H1 (cell line): ENCODE data around the gene AGAP1. TPM values are rescaled to one million over a fixed set of nuclear protein-coding genes. Genes with fewer than 3 reads are reported as not detected.

Experiments used
- ASH2L ChIP-seq: fragments of 200-600, 300-600 bp; sonication (generic); IDR thresholded peaks from one replicate; pipeline ENCODE4 v1.7.1; 2017; ENCODE audit warnings: low read length
- CHD7 ChIP-seq: fragments of 300-600 bp; sonication (generic); IDR thresholded peaks from 2 replicates; pipeline ENCODE4 v1.7.1; 2012; ENCODE audit warnings: low read length, moderate library complexity, mild to moderate bottlenecking, inconsistent platforms; ENCODE audit not compliant: insufficient replicate concordance
- GTF2F1 ChIP-seq: IDR thresholded peaks from 2 replicates; pipeline ENCODE4 v1.6.1; 2012; ENCODE audit warnings: low read depth, low read length, improper control_type of control experiment, borderline replicate concordance
- SIRT6 ChIP-seq: IDR thresholded peaks from one replicate; pipeline ENCODE4 v1.7.1; 2012; ENCODE audit warnings: low read length, inconsistent platforms
- TBP ChIP-seq: IDR thresholded peaks from 2 replicates; pipeline ENCODE4 v1.6.1; 2011; ENCODE audit warnings: low read depth, low read length, improper control_type of control experiment
- TCF12 ChIP-seq: IDR thresholded peaks from 2 replicates; pipeline ENCODE4 v1.6.1; 2011; ENCODE audit warnings: low read depth, mild to moderate bottlenecking, low read length
- polyA plus RNA-seq, 7 experiments: library from polyadenylated mRNA; depleted of rRNA in 3 of 7; stranded (reverse) in 5 of 7; unstranded in 2 of 7; fragments of >200 nt in 5 of 7; fragments of 200-250 nt in 2 of 7; gene quantifications; 1 replicate in 5 of 7; 2 replicates in 1 of 7; 4 replicates in 1 of 7; pipeline versions ENCODE4 v1.2.1 to v1.2.3, GENCODE V29; 2011 to 2013; ENCODE audit warnings: missing spikeins in 2 of 7, mixed read lengths in 2 of 7
- total RNA-seq: library from RNA; stranded (reverse); fragmentation: NEBNext Ultra II Directional; extraction: Animal tissue kit (Norgen Biotek cat#: 25700); gene quantifications from 2 replicates; pipeline ENCODE4 v1.2.1, GENCODE V29; 2021

Gene AGAP1
- total and polyA plus RNA-seq, 2 of the 8 experiments (the other 6 are each of a cell fraction or from before 2014, with no cell fraction given) = 18.1 to 39.4 TPM

GRCh38 chr2:236036045-236036444, 542.2 kb downstream of the AGAP1 start (continued):
- TF ChIP-seq CHD7 = no peak
- TF ChIP-seq TCF12 = no peak
- no peak for TF ChIP-seq ASH2L
- no peak for TF ChIP-seq GTF2F1
- no peak for TF ChIP-seq TBP
- TF ChIP-seq SIRT6 = no peak
